GM11168 (cell line): ENCODE measurements around the gene LRFN3.

ENCODE experiments used
- in situ Hi-C: fragments of 300-500 bp; cut with MboI; formaldehyde crosslinking; loops from one replicate; pipeline ENCODE4 v1.12.0; 2022; ENCODE audit warnings: low sequenced_read_pairs; ENCODE audit not compliant: unreplicated experiment

Gene LRFN3

GRCh38 chr19:35993923-35994598 is 57.9 kb downstream of the LRFN3 start:
- in situ Hi-C loops, result no loop called here
